ENCODE measurements around the gene YWHAE.
"Not testable (repeated sequence)": the region's sequence is repeated elsewhere in the genome, so short reads cannot be mapped to it uniquely, and the experiment has no call there.

The YWHAE gene

GRCh38 chr17:1325766-1326165 is 74.3 kb downstream of the YWHAE start:
- no peak for DNase-seq (ENCODE audit: low read depth)

DNA sequence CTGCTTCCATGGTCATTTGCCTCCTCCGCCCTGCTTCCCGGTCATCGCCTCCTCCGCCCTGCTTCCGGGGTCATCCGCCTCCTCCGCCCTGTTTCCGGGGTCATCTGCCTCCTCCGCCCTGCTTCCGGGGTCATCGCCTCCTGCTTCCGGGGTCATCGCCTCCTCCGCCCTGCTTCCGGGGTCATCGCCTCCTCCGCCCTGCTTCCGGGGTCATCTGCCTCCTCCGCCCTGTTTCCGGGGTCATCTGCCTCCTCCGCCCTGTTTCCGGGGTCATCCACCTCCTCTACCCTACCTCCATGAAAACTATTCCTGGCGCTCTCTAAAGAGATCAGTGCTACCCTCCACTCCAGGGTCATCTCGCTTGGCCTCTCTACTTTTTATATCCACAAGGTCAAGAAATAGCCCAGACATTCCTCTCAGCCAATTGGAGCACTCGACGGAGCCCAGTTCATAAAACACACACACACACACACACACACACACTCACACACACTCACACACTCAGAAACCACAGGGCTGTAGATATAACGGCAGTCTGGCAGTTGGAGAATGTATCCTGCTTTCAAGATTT is 75.7 kb downstream of the YWHAE start:
- DNase-seq (ENCODE audit: low read depth), result no peak

- no peak for DNase-seq (ENCODE audit: low read depth)
Measured at GRCh38 chr17:1323336-1323735, 76.7 kb downstream of the YWHAE start.

DNA sequence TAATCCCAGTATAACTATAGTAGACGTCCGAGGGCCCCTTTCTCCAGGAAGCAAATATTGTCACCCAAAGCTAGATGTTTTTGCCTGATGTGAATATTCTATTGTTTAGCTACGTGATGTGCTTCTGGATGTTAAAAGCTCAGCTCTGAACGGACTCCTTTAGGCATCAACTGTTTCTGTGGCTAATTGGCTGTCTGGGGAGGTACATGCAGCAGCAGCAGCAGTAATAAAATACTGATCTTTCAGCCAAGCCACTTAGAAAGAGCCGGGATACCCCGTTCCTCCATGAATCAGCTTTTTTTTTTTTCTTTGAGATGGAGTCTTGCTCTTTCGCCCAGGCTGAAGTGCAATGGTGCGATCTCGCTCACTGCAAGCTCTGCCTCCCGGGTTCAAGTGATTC is 77.5 kb downstream of the YWHAE start:
- DNase-seq (ENCODE audit: low read depth), result no peak

DNA sequence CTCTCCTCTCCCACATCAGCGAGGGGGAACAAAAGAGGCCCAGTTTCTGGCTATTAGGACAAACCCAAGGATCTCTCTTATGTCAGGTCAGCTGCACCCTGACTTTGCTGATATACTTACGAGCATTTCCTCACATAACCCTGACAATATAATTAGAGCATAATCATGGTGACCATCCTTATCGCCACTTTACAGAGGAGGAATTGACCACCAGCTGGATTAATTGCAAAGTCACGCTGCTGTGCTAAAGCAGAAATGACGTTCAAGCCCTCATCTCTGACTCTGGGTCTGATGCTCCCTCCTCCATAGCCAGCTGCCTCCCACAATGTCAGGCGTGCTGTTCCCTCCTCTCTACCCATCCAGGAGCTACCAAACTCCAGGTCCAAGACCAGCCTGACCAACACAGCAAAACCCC is 78.0 kb downstream of the YWHAE start:
- DNase-seq (ENCODE audit: low read depth), result no peak

- no peak for DNase-seq (ENCODE audit: low read depth)
Measured at GRCh38 chr17:1315891-1316403, 84.1 kb downstream of the YWHAE start.

DNA sequence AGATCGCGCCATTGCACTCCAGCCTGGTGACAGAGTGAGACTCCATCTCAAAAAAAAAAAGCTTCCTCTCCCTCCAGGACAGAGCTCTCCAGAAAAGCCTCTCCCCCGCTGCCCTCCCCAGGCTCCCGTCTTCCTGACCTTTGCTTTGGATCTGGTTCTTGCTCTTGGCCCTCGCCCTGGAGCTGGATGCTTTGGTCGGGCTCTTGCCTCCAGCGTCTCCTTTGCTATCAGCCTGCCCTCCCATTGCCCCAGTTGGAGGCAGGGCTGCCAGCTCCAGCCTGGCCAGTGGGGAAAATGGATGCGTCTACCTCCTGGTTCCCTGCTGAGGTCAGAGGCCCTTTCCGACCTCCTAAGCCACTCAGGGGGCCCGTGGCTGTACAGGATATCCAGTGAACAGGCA is 84.6 kb downstream of the YWHAE start:
- no peak for DNase-seq (ENCODE audit: low read depth)

GRCh38 chr17:1313270-1314005 is 86.6 kb downstream of the YWHAE start:
- no peak for DNase-seq (ENCODE audit: low read depth)

DNA sequence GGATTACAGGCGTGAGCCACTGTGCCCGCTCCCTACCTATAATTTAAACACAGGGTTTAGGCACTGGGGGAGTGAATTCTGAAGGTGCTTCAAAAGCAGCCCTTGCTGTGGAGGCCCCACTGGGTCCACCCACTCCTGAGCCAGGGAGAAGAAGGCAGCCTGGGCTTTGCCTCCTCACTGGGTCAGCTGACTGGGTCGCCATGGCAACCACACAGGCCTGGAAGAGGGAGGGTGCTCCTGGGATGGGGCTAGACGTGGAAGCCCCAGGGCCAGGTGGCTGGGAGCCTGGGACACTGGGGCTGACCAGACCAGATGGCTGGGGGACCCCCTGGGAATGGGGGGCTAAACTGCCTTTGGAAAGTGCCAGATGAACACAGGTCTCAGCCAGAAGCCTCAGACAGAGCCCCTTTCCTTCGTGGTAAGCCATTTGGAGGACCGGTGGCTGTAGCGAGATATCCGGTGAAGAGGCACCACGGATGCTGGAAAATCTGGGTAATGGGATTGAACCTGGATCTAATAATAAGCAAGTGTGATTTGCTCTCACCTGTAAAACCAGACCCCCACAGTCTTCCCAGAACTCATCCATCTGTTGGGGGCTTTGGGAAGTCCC is 87.7 kb downstream of the YWHAE start:
- no peak for DNase-seq (ENCODE audit: low read depth)

GRCh38 chr17:1307829-1308228 is 92.2 kb downstream of the YWHAE start:
- DNase-seq (ENCODE audit: low read depth), result not testable (repeated sequence)

DNA sequence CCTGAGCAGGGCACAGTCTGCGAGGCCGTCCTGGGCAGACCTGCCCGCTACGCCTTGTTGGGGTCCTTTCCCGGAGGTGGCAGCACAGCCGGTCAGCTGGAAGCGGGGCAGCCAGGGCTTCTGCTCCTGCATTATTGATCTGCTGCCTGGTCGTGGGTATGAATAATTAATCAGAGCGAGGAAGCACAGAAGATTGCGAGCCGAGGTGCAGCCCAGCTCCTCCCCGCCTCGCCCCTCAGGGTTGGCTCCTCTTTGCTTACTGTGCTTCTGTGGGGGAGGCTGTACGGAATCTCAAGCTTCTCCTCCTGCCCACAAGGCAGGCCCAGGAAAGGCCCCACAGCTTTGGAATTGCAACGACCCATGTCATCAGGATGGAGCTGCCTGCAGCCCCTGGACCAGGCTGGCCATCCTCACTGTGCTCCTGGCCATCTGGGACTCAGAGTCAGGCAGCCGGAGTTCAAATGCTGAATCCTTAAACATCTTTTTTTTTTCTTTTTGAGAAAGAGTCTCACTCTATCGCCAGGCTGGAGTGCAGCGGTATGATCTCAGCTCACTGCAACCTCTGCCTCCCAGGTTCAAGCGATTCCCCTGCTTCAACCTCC is 95.0 kb downstream of the YWHAE start:
- DNase-seq (ENCODE audit: low read depth), result no peak

- DNase-seq (ENCODE audit: low read depth), result no peak
Measured at GRCh38 chr17:1304522-1304921, 95.5 kb downstream of the YWHAE start.

- DNase-seq (ENCODE audit: low read depth), result no peak
Measured at GRCh38 chr17:1302761-1303160, 97.3 kb downstream of the YWHAE start.

DNA sequence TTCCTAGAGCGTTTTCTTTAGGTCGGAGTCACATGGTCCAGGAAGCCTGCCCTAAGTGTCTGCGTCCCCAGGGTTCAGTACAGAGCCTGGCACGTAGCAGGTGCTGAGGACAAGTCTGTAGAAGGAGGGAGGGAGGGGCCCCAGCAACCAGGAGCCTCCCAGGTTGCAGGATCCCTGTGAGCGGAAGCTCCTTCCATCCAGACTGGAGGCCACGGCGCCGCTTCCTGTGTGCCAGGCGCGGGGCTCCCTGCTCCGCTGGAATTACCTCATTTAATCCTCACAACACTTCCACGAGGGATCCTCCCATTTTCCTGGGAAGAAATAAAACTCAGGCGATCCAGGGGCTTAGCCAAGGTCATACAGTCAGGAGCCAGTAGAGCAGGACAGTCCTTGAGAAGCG is 98.5 kb downstream of the YWHAE start:
- no peak for DNase-seq (ENCODE audit: low read depth)

GRCh38 chr17:1300371-1300905 is 99.6 kb downstream of the YWHAE start:
- no peak for DNase-seq (ENCODE audit: low read depth)

DNA sequence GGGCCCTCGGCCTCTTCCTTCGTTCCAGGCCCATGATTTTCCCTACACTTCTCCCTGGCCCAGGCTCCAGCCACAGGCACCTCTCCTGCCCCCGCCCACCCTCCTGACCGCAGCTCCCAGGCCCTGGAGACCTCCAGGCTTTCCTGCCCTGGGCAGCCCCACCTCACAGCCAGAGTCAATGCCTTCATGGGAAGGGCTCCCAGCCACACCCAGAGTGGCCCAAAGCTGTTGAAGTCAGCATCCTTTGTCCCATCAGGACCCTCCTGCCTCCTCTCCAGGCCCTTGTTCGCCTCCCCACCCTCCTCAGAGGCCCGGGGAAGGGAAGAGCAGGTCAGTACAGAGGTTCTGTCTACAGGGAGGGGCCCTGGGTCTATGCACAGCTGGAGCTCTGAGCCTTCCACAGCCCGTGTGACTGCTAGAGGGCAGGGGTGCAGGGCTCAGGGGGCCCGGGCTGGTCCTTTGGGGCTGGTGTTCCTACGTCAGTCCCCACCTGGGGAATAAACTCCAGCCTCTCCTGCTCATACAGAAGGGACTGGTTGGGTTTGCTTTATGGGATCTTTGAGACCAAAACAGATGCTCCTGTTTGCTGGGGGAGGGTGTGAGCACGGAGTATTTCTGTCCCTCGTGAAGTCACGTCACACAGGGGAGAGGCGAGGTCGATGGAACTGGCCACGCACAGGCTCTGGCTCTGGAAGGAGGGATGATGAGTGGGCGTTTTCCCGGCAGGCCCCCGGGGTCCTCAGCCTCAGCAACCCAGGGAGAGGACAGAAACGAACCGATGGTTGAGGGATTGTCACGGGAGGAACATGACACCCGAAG is 100.3 kb downstream of the YWHAE start:
- no peak for DNase-seq (ENCODE audit: low read depth)

- DNase-seq (ENCODE audit: low read depth), result no peak
Measured at GRCh38 chr17:1298606-1299005, 101.4 kb downstream of the YWHAE start.

Measured in stromal cell of bone marrow (primary cell).